ENCODE results near the gene NCAN. TPM values are rescaled to one million over a fixed set of nuclear protein-coding genes. Genes with fewer than 3 reads are reported as not detected.

NCAN gene
- total and polyA plus RNA-seq, 2 of the 8 experiments (the other 6 are each of a cell fraction or from before 2014, with no cell fraction given): 2.7 TPM

DNA sequence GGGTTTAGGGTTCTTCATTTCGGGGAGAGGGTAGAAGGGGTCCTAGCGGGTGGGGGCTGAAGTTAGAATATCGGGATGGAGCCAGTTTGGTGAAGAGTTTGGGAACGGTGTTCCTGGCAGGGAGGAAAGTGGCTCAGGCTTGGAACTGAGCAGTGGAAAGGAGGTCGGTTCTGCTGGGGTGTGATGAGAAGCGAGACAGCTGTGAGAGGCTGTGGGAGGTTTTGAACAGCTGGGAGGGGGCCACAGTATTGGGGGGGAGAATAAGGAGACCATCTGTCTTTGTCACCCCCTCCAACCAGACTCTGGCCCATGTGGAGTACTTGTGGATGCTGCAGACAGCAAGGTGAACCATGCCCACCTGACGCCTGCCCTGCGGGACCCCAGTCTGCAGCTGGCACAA lies 62.4 kb downstream of the NCAN start:
- Histone ChIP-seq H3K4me2 (ENCODE audit: insufficient read depth in 1 of 2, low read depth in 2 of 2, low read length in 2 of 2) (no peak overlapping the region; a peak in 1 of 4 replicates), H2AK5ac (ENCODE audit: low read depth, low read length) (no peak overlapping the region), H3K23ac (ENCODE audit: insufficient read length) (no peak overlapping the region), H3K9ac (replicated peaks in 1 of 4; ENCODE audit: extremely low read depth in 1 of 4, low read depth in 3 of 4, low read length in 3 of 4) (no peak overlapping the region), H2AFZ (ENCODE audit: low read length) (no peak overlapping the region), H3K4ac (replicated peaks; ENCODE audit: insufficient read length, low read depth, low read length) (no peak overlapping the region), H3K56ac (replicated peaks; ENCODE audit: insufficient read length, low read depth, low read length) (no peak overlapping the region), H4K8ac (ENCODE audit: extremely low read depth, insufficient read depth, low read length) (no peak overlapping the region), H2BK5ac (ENCODE audit: low read depth, low read length) (no peak overlapping the region), H3K36me3 (ENCODE audit: control insufficient read depth in 2 of 4, insufficient read depth in 4 of 4, low read length in 3 of 4) (peaks cover 5 to 21% (median 16%) of the 10 kb centered on the region in 4 experiments), H3K27me3 (replicated peaks in 1 of 4; ENCODE audit: control insufficient read depth in 3 of 4, extremely low read depth in 1 of 4, insufficient read depth in 3 of 4, low read length in 3 of 4) (no peaks in the 10 kb centered on the region; a peak in 1 of 7 replicates), H4K5ac (ENCODE audit: insufficient read length, low read depth, low read length) (no peak overlapping the region), H4K91ac (replicated peaks; ENCODE audit: insufficient read length, low read length) (no peak overlapping the region), H2BK20ac (ENCODE audit: low read length) (no peak overlapping the region), H2BK12ac (ENCODE audit: low read depth, low read length) (no peak overlapping the region), H3K9me3 (ENCODE audit: insufficient read depth in 2 of 2, low read depth in 1 of 2, low read length in 1 of 2) (no peaks in the 10 kb centered on the region), H3K18ac (ENCODE audit: extremely low read depth, low read length) (no peak overlapping the region), H3K14ac (ENCODE audit: insufficient read length) (no peak overlapping the region), H3K23me2 (ENCODE audit: low read depth, low read length) (peaks cover 2% of the 10 kb centered on the region; the same call in 1 of the 2 replicates), H2BK15ac (ENCODE audit: low read length) (no peak overlapping the region), H3K4me3 (ENCODE audit: extremely low read depth in 1 of 4, insufficient read depth in 2 of 4, low read depth in 3 of 4, low read length in 4 of 4) (no peak overlapping the region), H2BK120ac (replicated peaks; ENCODE audit: low read depth, low read length) (no peak overlapping the region), H3K79me1 (ENCODE audit: low read depth, low read length) (no peaks in the 10 kb centered on the region; the same call in 1 of the 2 replicates), H3K79me2 (ENCODE audit: control insufficient read depth in 1 of 2, insufficient read depth in 2 of 2, low read length in 2 of 2) (no peaks in the 10 kb centered on the region), H3K27ac (ENCODE audit: low read depth, low read length) (no peak overlapping the region), H3K4me1 (replicated peaks in 1 of 4; ENCODE audit: control insufficient read depth in 3 of 4, insufficient read depth in 4 of 4, low read length in 3 of 4) (peaks cover 0 to 7% (median 5%) of the 10 kb centered on the region in 4 experiments; a peak in 5 of 7 replicates), H4K20me1 (replicated peaks in 1 of 2; ENCODE audit: control insufficient read depth in 1 of 2, insufficient read depth in 2 of 2, low read length in 2 of 2) (peaks cover 0 to 14% of the 10 kb centered on the region in 2 experiments)
- no peak for TF ChIP-seq CBX5 (IDR thresholded peaks at IDR 0.05; ENCODE audit: low read depth, low read length)
- no peak for TF ChIP-seq TCF12 (IDR thresholded peaks at IDR 0.05; ENCODE audit: low read depth, low read length)
- TF ChIP-seq NRF1 (IDR thresholded peaks at IDR 0.05; ENCODE audit: low read depth, low read length): no peak
- TF ChIP-seq SIX5 (IDR thresholded peaks at IDR 0.05; ENCODE audit: low read depth, low read length): no peak
- TF ChIP-seq BCL11A (IDR thresholded peaks at IDR 0.05; ENCODE audit: low read depth in 2 of 2, low read length in 2 of 2): no peak
- no peak for TF ChIP-seq HDAC2 (IDR thresholded peaks at IDR 0.05; ENCODE audit: borderline replicate concordance in 1 of 2, low read depth in 2 of 2, low read length in 2 of 2)
- no peak for TF ChIP-seq SP2 (IDR thresholded peaks at IDR 0.05; ENCODE audit: low read length)
- TF ChIP-seq MAFK (IDR thresholded peaks at IDR 0.05; ENCODE audit: low read depth, low read length): no peak
- no peak for TF ChIP-seq NANOG (IDR thresholded peaks at IDR 0.05; ENCODE audit: insufficient read depth, low read depth, low read length, poor library complexity, severe bottlenecking)
- no peak for TF ChIP-seq SRF (IDR thresholded peaks at IDR 0.05; ENCODE audit: low read depth, low read length)
- ChIA-PET POLR2A (ENCODE audit: partially characterized antibody) (interaction anchor here (1.1 to 1.3 kb wide), 3 partner anchors 31 to 67 kb away, joined by 3 to 5 read pairs (median 3); partner anchors contain the start of gene SUGP1), CTCF (ENCODE audit: partially characterized antibody) (interaction anchor here (0.7 to 1.2 kb wide), 3 partner anchors 14 to 387 kb away, joined by 3 read pairs; no protein-coding TSS in a partner anchor)
- WGBS, 2 experiments (ENCODE audit: extremely low coverage in 1 of 2, insufficient coverage in 1 of 2, insufficient read length in 1 of 2, insufficient replicate concordance in 2 of 2, low coverage in 1 of 2, low lambda C conversion rate in 2 of 2, missing lambda C conversion rate in 1 of 2): 88% methylated on average over 4 of the region's 8 CpGs; no CpG with 5 or more reads in 1 of the 2 experiments
- DNase-seq (ENCODE audit: low read depth in 1 of 2, low spot score in 2 of 2) (no peak), FAIRE-seq (no peak)
